SW480 (cell line): ENCODE measurements around the gene CXorf65.

Experiments used
- DNase-seq: peaks from one replicate; pipeline ENCODE4 v3.0.0-alpha.2; 2016; ENCODE audit warnings: low spot score

CXorf65 gene

GRCh38 chrX:71067089-71067488 is 39.5 kb downstream of the CXorf65 start:
- DNase-seq, result no peak

GRCh38 chrX:71060127-71060526 is 46.4 kb downstream of the CXorf65 start:
- no peak for DNase-seq

- no peak for DNase-seq
Observed at GRCh38 chrX:71057848-71058530, 48.6 kb downstream of the CXorf65 start.

GRCh38 chrX:71056867-71057266 is 49.7 kb downstream of the CXorf65 start:
- no peak for DNase-seq
